ENCODE measurements around the gene STMN1.

GRCh38 chr1:25902462-25902861, 3.8 kb downstream of the STMN1 start:
- TF ChIP-seq POLR2A (IDR thresholded peaks at IDR 0.05) (no peak), CTCF (IDR thresholded peaks at IDR 0.05) (no peak)
